ENCODE results near the gene C4BPB. TPM values are rescaled to one million over a fixed set of nuclear protein-coding genes. Genes with fewer than 3 reads are reported as not detected.

The C4BPB gene
- total RNA-seq, 1 donor from 2014 or later, result not detected

- peaks cover 4% of the 10 kb centered on the region for H3K36me3 Mint-ChIP-seq (ENCODE audit: insufficient read depth)
- no peak for DNase-seq (ENCODE audit: low spot score, unreplicated experiment)
- no peak for TF ChIP-seq CTCF (IDR thresholded peaks at IDR 0.05; ENCODE audit: unreplicated experiment)
- H3K4me3 Mint-ChIP-seq (ENCODE audit: low read depth), result no peak overlapping the region
- peaks cover 13% of the 10 kb centered on the region for H3K9me3 Mint-ChIP-seq (ENCODE audit: low read depth)
- no peaks in the 10 kb centered on the region for H3K4me1 Mint-ChIP-seq (ENCODE audit: low read depth)
- peaks cover 3% of the 10 kb centered on the region for H3K27me3 Mint-ChIP-seq
- no peak overlapping the region for H3K27ac Mint-ChIP-seq
These were observed 35.7 kb downstream of the C4BPB start for GRCh38 chr1:207124389-207124788.

DNA sequence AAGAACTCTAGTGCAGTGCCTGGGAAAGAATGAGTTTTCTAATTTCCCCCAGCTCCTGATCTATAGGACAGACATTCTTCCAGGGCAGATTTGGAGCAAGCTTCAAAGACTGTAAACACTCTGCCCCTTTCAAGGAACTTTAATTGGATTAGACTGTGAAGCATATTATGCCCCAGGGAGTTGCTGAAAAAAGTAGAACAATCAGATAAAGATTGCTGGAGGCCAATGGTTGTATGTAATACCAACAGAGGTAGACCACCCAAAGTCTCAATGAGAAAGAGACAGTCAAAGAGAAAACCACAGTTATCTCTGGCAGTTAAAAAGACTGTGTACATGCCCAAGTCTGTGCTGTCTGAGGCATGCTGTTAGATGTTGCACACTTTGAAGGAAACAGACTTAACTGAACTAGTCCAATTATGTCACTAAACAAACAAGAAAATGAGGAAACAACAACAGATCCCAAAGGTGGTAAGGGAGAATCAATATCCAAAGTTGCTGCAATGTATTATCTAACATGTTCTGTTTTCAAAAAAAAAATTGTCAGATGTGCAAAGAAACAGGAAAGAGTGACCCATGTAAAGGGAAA, 39.8 kb downstream of the C4BPB start:
- Mint-ChIP-seq H3K4me3 (ENCODE audit: low read depth) (no peak overlapping the region), H3K27ac (no peak overlapping the region), H3K27me3 (no peaks in the 10 kb centered on the region), H3K36me3 (ENCODE audit: insufficient read depth) (peaks cover 4% of the 10 kb centered on the region), H3K9me3 (ENCODE audit: low read depth) (peaks cover 19% of the 10 kb centered on the region), H3K4me1 (ENCODE audit: low read depth) (no peaks in the 10 kb centered on the region)
- TF ChIP-seq CTCF (IDR thresholded peaks at IDR 0.05; ENCODE audit: unreplicated experiment), result no peak
- DNase-seq (ENCODE audit: low spot score, unreplicated experiment), result no peak

GRCh38 chr1:207129053-207129452, 40.4 kb downstream of the C4BPB start:
- Mint-ChIP-seq H3K4me1 (ENCODE audit: low read depth) (no peaks in the 10 kb centered on the region), H3K9me3 (ENCODE audit: low read depth) (peaks cover 19% of the 10 kb centered on the region), H3K27ac (no peak overlapping the region), H3K27me3 (no peaks in the 10 kb centered on the region), H3K36me3 (ENCODE audit: insufficient read depth) (peaks cover 4% of the 10 kb centered on the region), H3K4me3 (ENCODE audit: low read depth) (no peak overlapping the region)
- no peak for TF ChIP-seq CTCF (IDR thresholded peaks at IDR 0.05; ENCODE audit: unreplicated experiment)
- DNase-seq (ENCODE audit: low spot score, unreplicated experiment), result no peak

DNA sequence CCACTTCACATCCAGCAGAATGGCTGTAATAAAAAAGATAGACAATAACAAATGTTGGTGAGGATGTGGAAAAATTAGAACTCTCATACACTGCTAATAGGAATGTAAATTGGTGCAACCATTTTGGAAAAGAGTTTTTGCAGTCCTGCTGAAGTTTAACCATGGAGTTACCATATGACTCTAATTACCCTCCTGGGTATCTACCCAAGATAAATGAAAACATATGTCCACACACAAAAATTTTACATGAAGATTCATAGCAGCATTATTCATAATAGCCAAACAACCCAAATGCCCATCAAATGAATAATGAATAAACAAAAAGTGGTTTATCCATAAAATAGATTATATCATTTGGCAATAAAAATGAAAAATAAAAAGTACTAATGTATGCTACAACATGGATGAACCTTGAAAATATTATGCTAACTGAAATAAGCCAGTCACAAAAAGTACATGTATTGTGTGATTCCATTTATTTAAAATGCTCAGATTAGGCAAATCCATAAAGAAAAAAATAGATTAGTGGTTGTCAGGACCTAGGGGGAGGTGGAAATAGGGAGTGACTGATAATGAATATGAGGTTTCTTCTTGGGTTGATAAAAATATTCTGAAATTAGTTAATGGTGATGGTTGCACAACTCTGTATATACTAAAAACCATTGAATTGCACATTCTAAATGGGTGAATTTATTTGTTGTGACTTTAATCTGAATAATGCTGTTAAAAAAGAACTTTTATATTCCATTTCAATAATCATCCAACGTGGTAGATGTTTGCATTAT, 41.8 kb downstream of the C4BPB start:
- H3K9me3 Mint-ChIP-seq (ENCODE audit: low read depth), result peaks cover 19% of the 10 kb centered on the region
- no peak overlapping the region for H3K4me3 Mint-ChIP-seq (ENCODE audit: low read depth)
- peaks cover 4% of the 10 kb centered on the region for H3K36me3 Mint-ChIP-seq (ENCODE audit: insufficient read depth)
- no peak for TF ChIP-seq CTCF (IDR thresholded peaks at IDR 0.05; ENCODE audit: unreplicated experiment)
- H3K27ac Mint-ChIP-seq, result no peak overlapping the region
- DNase-seq (ENCODE audit: low spot score, unreplicated experiment), result no peak
- H3K4me1 Mint-ChIP-seq (ENCODE audit: low read depth), result no peaks in the 10 kb centered on the region
- no peaks in the 10 kb centered on the region for H3K27me3 Mint-ChIP-seq

GRCh38 chr1:207131163-207131562, 42.5 kb downstream of the C4BPB start:
- no peak overlapping the region for H3K27ac Mint-ChIP-seq
- H3K4me1 Mint-ChIP-seq (ENCODE audit: low read depth), result no peaks in the 10 kb centered on the region
- H3K4me3 Mint-ChIP-seq (ENCODE audit: low read depth), result no peak overlapping the region
- H3K36me3 Mint-ChIP-seq (ENCODE audit: insufficient read depth), result peaks cover 4% of the 10 kb centered on the region
- no peak for DNase-seq (ENCODE audit: low spot score, unreplicated experiment)
- H3K27me3 Mint-ChIP-seq, result peaks cover 1% of the 10 kb centered on the region
- TF ChIP-seq CTCF (IDR thresholded peaks at IDR 0.05; ENCODE audit: unreplicated experiment), result no peak
- H3K9me3 Mint-ChIP-seq (ENCODE audit: low read depth), result peaks cover 19% of the 10 kb centered on the region
